K562 (cell line): Measurements from ENCODE around the gene EMD. TPM values are rescaled to one million over a fixed set of nuclear protein-coding genes. Genes with fewer than 3 reads are reported as not detected.

ENCODE experiments used
- ATAC-seq: fragments of 200-7000 bp; cut with Tn5 transposase; 3 replicates; pipeline ENCODE4 v1.9.1; 2020; ENCODE audit warnings: moderate library complexity
- BruUV-seq: library from RNA; stranded (reverse); fragments of 400-500 nt; replicated peaks from 2 replicates; lab custom pipeline; 2021; lab: Mats Ljungman, UMichigan
- CTCF ChIA-PET: fragments of 300-600 bp; formaldehyde crosslinking; extraction: SDS; loops from one replicate; lab custom pipeline; 2021; ENCODE audit warnings: low intra/inter-chr PET ratio; lab: Yijun Ruan, JAX
- POLR2A ChIA-PET: fragments of 300-600, 350-650 bp; sonication (Branson Sonifier 250); formaldehyde crosslinking; extraction: SDS; loops from one replicate; lab custom pipeline; 2021; ENCODE audit warnings: antibody characterized with exemption, inconsistent platforms; lab: Yijun Ruan, JAX
- DNase-seq, 4 experiments: peaks; one replicate each; pipeline versions ENCODE4 v3.0.0 to v3.0.0-alpha.2; 2011 to 2018; ENCODE audit warnings: low spot score in 3 of 4, mixed read lengths in 3 of 4; ENCODE audit errors: extremely low read depth in 1 of 4
- FAIRE-seq: peaks from 2 replicates; lab custom pipeline; 2011; peaks lifted over from hg19 to GRCh38; lab: Jason Lieb, UNC
- H2AFZ ChIP-seq: 2 replicates; pipeline ENCODE4 v1.6.0; 2011; ENCODE audit warnings: low read depth, low read length, control low read depth, inconsistent platforms
- H3K27ac ChIP-seq: fragments of 200-600 bp; 3 replicates; pipeline ENCODE4 v1.8.0; 2011; ENCODE audit warnings: low read depth, mild to moderate bottlenecking, control low read depth, inconsistent platforms, low read length, moderate library complexity, mixed read lengths; ENCODE audit errors: extremely low read depth
- H3K27me3 ChIP-seq, 2 experiments: fragments of 300-600 bp in 1 of 2; 2 replicates in 1 of 2; 3 replicates in 1 of 2; pipeline versions ENCODE4 v1.6.0 to v1.8.0; 2011; ENCODE audit warnings: inconsistent platforms in 2 of 2, low read length in 2 of 2, mild to moderate bottlenecking in 1 of 2, mixed read lengths in 1 of 2, moderate library complexity in 1 of 2; ENCODE audit not compliant: control insufficient read depth in 2 of 2, insufficient read depth in 2 of 2
- H3K36me3 ChIP-seq: fragments of 300-600 bp; 3 replicates; pipeline ENCODE4 v1.8.0; 2011; ENCODE audit warnings: mild to moderate bottlenecking, low read length, inconsistent platforms; ENCODE audit not compliant: control insufficient read depth, insufficient read depth
- H3K4me1 ChIP-seq, 2 experiments: fragments of 200-600 bp in 1 of 2; replicated peaks in 1 of 2; 2 replicates in 1 of 2; 3 replicates in 1 of 2; pipeline versions ENCODE4 v1.5.1 to v1.8.0; 2011; ENCODE audit warnings: inconsistent platforms in 2 of 2, low read length in 2 of 2, mild to moderate bottlenecking in 1 of 2, mixed read lengths in 1 of 2, moderate library complexity in 1 of 2; ENCODE audit not compliant: control insufficient read depth in 2 of 2, insufficient read depth in 2 of 2
- H3K4me2 ChIP-seq: 2 replicates; pipeline ENCODE4 v1.6.1; 2011; ENCODE audit warnings: low read length, control low read depth, inconsistent platforms, mixed read lengths; ENCODE audit not compliant: insufficient read depth
- H3K4me3 ChIP-seq: fragments of 200-600 bp; sonication (generic), shearing (Covaris generic); 2 replicates; pipeline ENCODE4 v1.5.1; 2016; ENCODE audit warnings: control low read depth, inconsistent platforms
- H3K79me2 ChIP-seq: fragments of 200-600 bp; 3 replicates; pipeline ENCODE4 v1.8.0; 2011; ENCODE audit warnings: low read length, inconsistent platforms; ENCODE audit not compliant: control insufficient read depth, insufficient read depth
- H3K9ac ChIP-seq, 2 experiments: 2 replicates each; pipeline versions ENCODE4 v1.6.0 to v1.6.1; 2011; ENCODE audit warnings: low read depth in 2 of 2, low read length in 2 of 2, control low read depth in 1 of 2, inconsistent platforms in 1 of 2, mild to moderate bottlenecking in 1 of 2, mixed read lengths in 1 of 2; ENCODE audit not compliant: insufficient read depth in 1 of 2
- H3K9me1 ChIP-seq: one replicate; pipeline ENCODE4 v1.6.0; 2011; ENCODE audit warnings: inconsistent platforms, mild to moderate bottlenecking, low read length, moderate library complexity; ENCODE audit not compliant: control insufficient read depth, insufficient read depth
- H3K9me3 ChIP-seq: replicated peaks from 2 replicates; pipeline ENCODE4 v1.5.1; 2011; ENCODE audit warnings: low read depth, low read length, inconsistent platforms; ENCODE audit not compliant: control insufficient read depth, insufficient read depth
- H4K20me1 ChIP-seq: replicated peaks from 2 replicates; pipeline ENCODE4 v1.6.1; 2011; ENCODE audit warnings: low read length, inconsistent platforms, mixed read lengths; ENCODE audit not compliant: control insufficient read depth, insufficient read depth
- DDX20 ChIP-seq: fragments of 450-650 bp; IDR thresholded peaks from 2 replicates; pipeline ENCODE4 v1.6.1; 2016; ENCODE audit warnings: missing genetic modification characterization, low read depth, mild to moderate bottlenecking, missing compliant biosample characterization, moderate library complexity
- EP300 ChIP-seq: IDR thresholded peaks from 2 replicates; pipeline ENCODE4 v1.6.1; 2012; ENCODE audit warnings: low read length, improper control_type of control experiment
- GATAD2A ChIP-seq: fragments of 450-650 bp; IDR thresholded peaks from 2 replicates; pipeline ENCODE4 v1.6.1; 2017
- HDAC1 ChIP-seq, 2 experiments: fragments of 450-650 bp; IDR thresholded peaks; 2 replicates each; pipeline ENCODE4 v1.6.1; 2016 to 2017; ENCODE audit warnings: inconsistent platforms in 1 of 2, mild to moderate bottlenecking in 1 of 2, moderate library complexity in 1 of 2
- HDAC8 ChIP-seq: fragments of 450-650 bp; IDR thresholded peaks from 2 replicates; pipeline ENCODE4 v1.6.1; 2016; ENCODE audit warnings: mild to moderate bottlenecking, missing genetic modification characterization, moderate library complexity, missing compliant biosample characterization
- KAT2B ChIP-seq: IDR thresholded peaks from one replicate; pipeline ENCODE4 v1.6.1; 2012; ENCODE audit warnings: low read depth, mild to moderate bottlenecking, control low read depth, inconsistent platforms, low read length, moderate library complexity
- NFE2 ChIP-seq: IDR thresholded peaks from 2 replicates; pipeline ENCODE4 v1.6.1; 2014; ENCODE audit warnings: antibody characterized with exemption, low read depth
- PHF20 ChIP-seq: fragments of 450-650 bp; IDR thresholded peaks from 2 replicates; pipeline ENCODE4 v1.6.1; 2018; ENCODE audit not compliant: partially characterized antibody
- POLR3A ChIP-seq: IDR thresholded peaks from 2 replicates; pipeline ENCODE4 v1.6.1; 2011; ENCODE audit warnings: borderline replicate concordance, mild to moderate bottlenecking, moderate library complexity; ENCODE audit not compliant: insufficient read length, insufficient read depth; ENCODE audit errors: extremely low read depth
- RB1 ChIP-seq: fragments of 450-650 bp; IDR thresholded peaks from 2 replicates; pipeline ENCODE4 v1.6.1; 2017; ENCODE audit warnings: low read depth, mild to moderate bottlenecking
- RBFOX2 ChIP-seq: fragments of 200-400 bp; formaldehyde crosslinking; IDR thresholded peaks from 2 replicates; pipeline ENCODE4 v1.6.1; 2017; ENCODE audit warnings: low read depth, mild to moderate bottlenecking, low read length, moderate library complexity
- RBM34 ChIP-seq: fragments of 200-400 bp; formaldehyde crosslinking; IDR thresholded peaks from 2 replicates; pipeline ENCODE4 v1.6.1; 2018; ENCODE audit warnings: low read length, borderline replicate concordance; ENCODE audit not compliant: insufficient read depth
- RCOR1 ChIP-seq, 2 experiments: IDR thresholded peaks; 2 replicates each; pipeline ENCODE4 v1.6.1; 2012; ENCODE audit warnings: low read depth in 2 of 2, low read length in 2 of 2, borderline replicate concordance in 1 of 2, improper control_type of control experiment in 1 of 2
- SAFB ChIP-seq: fragments of 200-400 bp; formaldehyde crosslinking; IDR thresholded peaks from 2 replicates; pipeline ENCODE4 v1.6.1; 2017; ENCODE audit warnings: low read depth, low read length, borderline replicate concordance
- TCF7L2 ChIP-seq: fragments of 150-350 bp; IDR thresholded peaks from 2 replicates; pipeline ENCODE4 v1.6.1; 2016; ENCODE audit warnings: low read depth, mild to moderate bottlenecking, low read length, moderate library complexity
- TEAD2 ChIP-seq: fragments of 450-650 bp; IDR thresholded peaks from 2 replicates; pipeline ENCODE4 v1.6.1; 2016; ENCODE audit warnings: missing genetic modification characterization, control low read depth, missing compliant biosample characterization
- ZNF507 ChIP-seq: conservative IDR thresholded peaks from 2 replicates; pipeline ENCODE4 v1.6.1; 2017; ENCODE audit warnings: missing genetic modification characterization, missing compliant biosample characterization
- ZNF707 ChIP-seq: fragments of 250-450 bp; sonication (Bioruptor Pico); conservative IDR thresholded peaks from 2 replicates; pipeline ENCODE4 v1.8.0; 2022; ENCODE audit warnings: inconsistent platforms, mild to moderate bottlenecking, moderate library complexity
- WGBS: fragments of 100-300 bp; shearing (Covaris generic); methylation state at CpG from one replicate; pipeline ENCODE4 v1.1.6; 2016; ENCODE audit warnings: low coverage, mixed read lengths; ENCODE audit not compliant: insufficient coverage; ENCODE audit errors: missing lambda C conversion rate; 5-methylcytosine and 5-hydroxymethylcytosine counted together
- in situ Hi-C: fragments of 300-500 bp; cut with MboI; formaldehyde crosslinking; loops from 4 replicates; pipeline ENCODE4 v1.15.0; 2018; ENCODE audit warnings: inconsistent platforms, mixed read lengths
- intact Hi-C: fragments of 100-400 bp; cut with micrococcal nuclease; formaldehyde crosslinking; loops from 2 replicates; pipeline ENCODE4 v1.14.2; 2022
- polyA plus RNA-seq, 8 experiments: library from polyadenylated mRNA; depleted of rRNA in 4 of 8; stranded (reverse) in 5 of 8; unstranded in 3 of 8; fragments of >200 nt; fragmentation: Nextera tagmentation in 2 of 8; fragmentation: Illumina TruSeq in 1 of 8; extraction: Ambion mirVana in 2 of 8; extraction: Trizol in 1 of 8; gene quantifications; 2 replicates each; pipeline versions ENCODE4 v1.2.1 to v1.2.3, GENCODE V29; 2011 to 2014; ENCODE audit warnings: inconsistent platforms in 1 of 8, missing spikeins in 1 of 8
- total RNA-seq, 7 experiments: library from RNA; depleted of rRNA in 6 of 7; stranded (reverse); fragments of >200 nt in 6 of 7; fragmentation: Illumina TruSeq in 2 of 7; extraction: Trizol in 2 of 7; gene quantifications; 2 replicates each; pipeline versions ENCODE4 v1.2.1 to v1.2.3, GENCODE V29; 2011 to 2021; ENCODE audit warnings: low replicate concordance in 1 of 7
- TF ChIP-seq, protein P1 (sequence below): fragments of 250-450 bp; sonication (Bioruptor Pico); IDR thresholded peaks from 2 replicates; pipeline ENCODE4 v1.5.0; 2021
- TF ChIP-seq, protein P2 (sequence below): fragments of 250-450 bp; sonication (Bioruptor Pico); IDR thresholded peaks from 2 replicates; pipeline ENCODE4 v1.4.0; 2020; ENCODE audit warnings: mild to moderate bottlenecking

Gene EMD
- total and polyA plus RNA-seq, 9 of the 15 experiments (the other 6 are each of a cell fraction or from before 2014, with no cell fraction given) = 2.3 to 206 (median 61.9) TPM

- ChIA-PET POLR2A (interaction anchor here (0.6 to 1.3 kb wide), 6 partner anchors 12 to 174 kb away, joined by 3 to 5 read pairs (median 4); no protein-coding TSS in a partner anchor), CTCF (no interaction called here)
- H4K20me1 ChIP-seq = no peaks in the 10 kb centered on the region; the same call in 1 of the 2 replicates
- H3K4me1 ChIP-seq = peaks cover 18 to 85% of the 10 kb centered on the region in 2 experiments
- intact Hi-C loops = loop anchor here (5.0 to 10.0 kb wide), 2 partner anchors 125 to 448 kb away; partner anchors contain the start of gene SLC10A3
- peak; percentile 23 for ATAC-seq
- peaks cover 61% of the 10 kb centered on the region for H3K79me2 ChIP-seq
- H3K9ac ChIP-seq = peak overlapping the region; percentile 94 to 96
- peak; percentile 85 for FAIRE-seq
- H3K27ac ChIP-seq = peak overlapping the region; percentile 99
- H3K9me1 ChIP-seq = no peaks in the 10 kb centered on the region
- no peaks in the 10 kb centered on the region for H3K9me3 ChIP-seq
- no peaks in the 10 kb centered on the region for H3K27me3 ChIP-seq
- in situ Hi-C loops = loop anchor here (10.0 kb wide), 1 partner anchor 165 kb away; no protein-coding TSS in a partner anchor
- H3K4me3 ChIP-seq = peak overlapping the region; percentile 89
- H3K4me2 ChIP-seq = peak overlapping the region; percentile 96
- H2AFZ ChIP-seq = no peak overlapping the region
- WGBS = 3% methylated on average over 7 of the region's 13 CpGs
- DNase-seq = peak; percentile 54 to 90 (median 68)
- BruUV-seq = TSS peak; percentile 96
- peaks cover 42% of the 10 kb centered on the region; the same call in 2 of the 3 replicates for H3K36me3 ChIP-seq
- TF ChIP-seq EP300 (peak; percentile 71), POLR3A (no peak), TCF7L2 (no peak), PHF20 (no peak), KAT2B (no peak), ZNF507 (tag) (no peak), GATAD2A (no peak), ZNF707 (CRISPR knock-in tag) (no peak), TEAD2 (no peak), RB1 (no peak), HDAC1 (IDR thresholded peaks at IDR 0.05) (peak in 1 of 2 experiments; percentile 43; a peak in 1 of 4 replicates), SAFB (no peak), RBFOX2 (no peak; the same call in 1 of the 2 replicates), RBM34 (no peak), RCOR1 (IDR thresholded peaks at IDR 0.05; ENCODE audit: borderline replicate concordance in 1 of 2, low read depth in 2 of 2, low read length in 2 of 2) (peak in 1 of 2 experiments; percentile 50; a peak in 2 of 4 replicates), DDX20 (no peak), NFE2 (peak; percentile 92), HDAC8 (no peak)
- TF ChIP-seq, protein P1, sequence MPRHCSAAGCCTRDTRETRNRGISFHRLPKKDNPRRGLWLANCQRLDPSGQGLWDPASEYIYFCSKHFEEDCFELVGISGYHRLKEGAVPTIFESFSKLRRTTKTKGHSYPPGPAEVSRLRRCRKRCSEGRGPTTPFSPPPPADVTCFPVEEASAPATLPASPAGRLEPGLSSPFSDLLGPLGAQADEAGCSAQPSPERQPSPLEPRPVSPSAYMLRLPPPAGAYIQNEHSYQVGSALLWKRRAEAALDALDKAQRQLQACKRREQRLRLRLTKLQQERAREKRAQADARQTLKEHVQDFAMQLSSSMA (CRISPR knock-in tag) = no peak
- TF ChIP-seq, protein P2, sequence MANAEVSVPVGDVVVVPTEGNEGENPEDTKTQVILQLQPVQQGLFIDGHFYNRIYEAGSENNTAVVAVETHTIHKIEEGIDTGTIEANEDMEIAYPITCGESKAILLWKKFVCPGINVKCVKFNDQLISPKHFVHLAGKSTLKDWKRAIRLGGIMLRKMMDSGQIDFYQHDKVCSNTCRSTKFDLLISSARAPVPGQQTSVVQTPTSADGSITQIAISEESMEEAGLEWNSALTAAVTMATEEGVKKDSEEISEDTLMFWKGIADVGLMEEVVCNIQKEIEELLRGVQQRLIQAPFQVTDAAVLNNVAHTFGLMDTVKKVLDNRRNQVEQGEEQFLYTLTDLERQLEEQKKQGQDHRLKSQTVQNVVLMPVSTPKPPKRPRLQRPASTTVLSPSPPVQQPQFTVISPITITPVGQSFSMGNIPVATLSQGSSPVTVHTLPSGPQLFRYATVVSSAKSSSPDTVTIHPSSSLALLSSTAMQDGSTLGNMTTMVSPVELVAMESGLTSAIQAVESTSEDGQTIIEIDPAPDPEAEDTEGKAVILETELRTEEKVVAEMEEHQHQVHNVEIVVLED (CRISPR knock-in tag) = no peak
Observed at GRCh38 chrX:154369449-154370299, 9.4 kb upstream of the EMD start.
